ENCODE measurements around the gene PPP2R3B. TPM values are rescaled to one million over a fixed set of nuclear protein-coding genes. Genes with fewer than 3 reads are reported as not detected.
A peak's percentile ranks its signal among the peaks of the same experiment; 100 is the strongest.

Gene PPP2R3B
- total RNA-seq, 1 experiment from 2014 or later: 130 TPM

DNA sequence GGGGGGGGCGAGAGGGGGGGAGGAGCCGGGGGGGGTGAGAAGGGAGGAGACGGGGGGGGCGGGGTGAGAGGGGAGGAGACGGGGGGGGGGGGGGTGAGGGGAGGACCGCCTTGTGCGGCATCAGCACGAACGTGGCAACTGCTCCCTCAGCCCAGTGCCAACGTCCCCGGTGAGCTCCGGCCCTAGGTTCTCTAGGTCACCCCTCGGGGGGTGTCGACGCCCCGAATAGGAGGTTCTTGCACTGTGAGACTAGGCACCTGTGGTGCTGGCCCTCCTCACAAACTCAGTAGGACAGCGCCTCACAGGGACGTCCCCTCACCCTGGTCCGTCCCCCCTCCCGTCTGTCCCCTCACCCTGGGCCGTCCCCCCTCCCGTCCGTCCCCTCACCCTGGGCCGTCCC is 46.6 kb downstream of the PPP2R3B start (continued):
- no peak for TF ChIP-seq PREB (CRISPR knock-in tag; IDR thresholded peaks at IDR 0.05; ENCODE audit: borderline replicate concordance)
- no peak for TF ChIP-seq NFE2L1 (CRISPR knock-in tag; IDR thresholded peaks at IDR 0.05)
- no peak for TF ChIP-seq SOX15 (CRISPR knock-in tag; IDR thresholded peaks at IDR 0.05)
- no peak for TF ChIP-seq FOXJ3 (CRISPR knock-in tag; IDR thresholded peaks at IDR 0.05; ENCODE audit: borderline replicate concordance)
- TF ChIP-seq ZBTB43 (CRISPR knock-in tag; IDR thresholded peaks at IDR 0.05): no peak
- TF ChIP-seq, protein P1, sequence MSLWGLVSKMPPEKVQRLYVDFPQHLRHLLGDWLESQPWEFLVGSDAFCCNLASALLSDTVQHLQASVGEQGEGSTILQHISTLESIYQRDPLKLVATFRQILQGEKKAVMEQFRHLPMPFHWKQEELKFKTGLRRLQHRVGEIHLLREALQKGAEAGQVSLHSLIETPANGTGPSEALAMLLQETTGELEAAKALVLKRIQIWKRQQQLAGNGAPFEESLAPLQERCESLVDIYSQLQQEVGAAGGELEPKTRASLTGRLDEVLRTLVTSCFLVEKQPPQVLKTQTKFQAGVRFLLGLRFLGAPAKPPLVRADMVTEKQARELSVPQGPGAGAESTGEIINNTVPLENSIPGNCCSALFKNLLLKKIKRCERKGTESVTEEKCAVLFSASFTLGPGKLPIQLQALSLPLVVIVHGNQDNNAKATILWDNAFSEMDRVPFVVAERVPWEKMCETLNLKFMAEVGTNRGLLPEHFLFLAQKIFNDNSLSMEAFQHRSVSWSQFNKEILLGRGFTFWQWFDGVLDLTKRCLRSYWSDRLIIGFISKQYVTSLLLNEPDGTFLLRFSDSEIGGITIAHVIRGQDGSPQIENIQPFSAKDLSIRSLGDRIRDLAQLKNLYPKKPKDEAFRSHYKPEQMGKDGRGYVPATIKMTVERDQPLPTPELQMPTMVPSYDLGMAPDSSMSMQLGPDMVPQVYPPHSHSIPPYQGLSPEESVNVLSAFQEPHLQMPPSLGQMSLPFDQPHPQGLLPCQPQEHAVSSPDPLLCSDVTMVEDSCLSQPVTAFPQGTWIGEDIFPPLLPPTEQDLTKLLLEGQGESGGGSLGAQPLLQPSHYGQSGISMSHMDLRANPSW (CRISPR knock-in tag; conservative IDR thresholded peaks at IDR 0.05; ENCODE audit: low read depth): no peak
- TF ChIP-seq GABPB1 (CRISPR knock-in tag; IDR thresholded peaks at IDR 0.05): no peak
- no peak for TF ChIP-seq USF1 (CRISPR knock-in tag; IDR thresholded peaks at IDR 0.05)
- no peak for TF ChIP-seq JUN (CRISPR knock-in tag; IDR thresholded peaks at IDR 0.05)

DNA sequence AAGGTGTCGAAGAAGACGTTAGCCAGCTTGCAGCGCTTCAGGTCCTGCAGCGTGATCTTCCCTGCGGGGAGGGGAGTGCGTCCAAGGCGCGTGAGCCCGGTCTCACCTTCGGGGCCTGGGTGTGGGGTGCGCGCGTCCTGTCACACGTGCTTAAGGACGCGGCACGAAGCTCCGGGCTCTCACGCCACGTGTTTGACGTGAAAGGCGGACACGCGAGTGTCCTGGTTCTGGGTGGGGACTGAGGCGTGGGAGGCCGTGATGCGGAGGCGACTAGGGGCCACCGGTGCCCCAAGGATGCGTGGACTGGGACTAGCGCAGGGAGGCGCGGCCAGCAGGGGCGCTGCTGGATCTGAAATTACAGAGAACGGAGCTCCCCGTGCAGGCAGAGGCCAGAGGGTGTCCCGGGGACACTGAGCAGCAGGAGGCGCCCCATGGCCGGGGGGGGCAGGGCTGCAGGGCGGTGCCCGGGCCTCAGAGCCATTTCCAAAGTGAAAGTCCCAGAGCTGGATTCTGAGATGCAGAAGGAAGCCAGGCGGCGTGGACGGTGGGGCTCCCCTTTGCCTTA is 47.8 kb downstream of the PPP2R3B start:
- H3K9me3 Mint-ChIP-seq: no peaks in the 10 kb centered on the region
- no peaks in the 10 kb centered on the region for H3K27me3 Mint-ChIP-seq (ENCODE audit: low read depth)
- ChIA-PET POLR2A (no interaction called here), CTCF (no interaction called here)
- H3K4me3 Mint-ChIP-seq: no peak overlapping the region
- no peak for TF ChIP-seq TEAD4 (CRISPR knock-in tag; IDR thresholded peaks at IDR 0.05)
- TF ChIP-seq MXD4 (CRISPR knock-in tag; IDR thresholded peaks at IDR 0.05; ENCODE audit: borderline replicate concordance): no peak
- no peak for TF ChIP-seq CBFB (CRISPR knock-in tag; IDR thresholded peaks at IDR 0.05; ENCODE audit: low read depth)
- TF ChIP-seq ZNF425 (CRISPR knock-in tag; conservative IDR thresholded peaks at IDR 0.05): no peak
- TF ChIP-seq, protein P1 (CRISPR knock-in tag; conservative IDR thresholded peaks at IDR 0.05; ENCODE audit: low read depth): no peak
- H3K27ac Mint-ChIP-seq: no peak overlapping the region
- peaks cover 38% of the 10 kb centered on the region for H3K36me3 Mint-ChIP-seq
- H3K4me1 Mint-ChIP-seq: peaks cover 2% of the 10 kb centered on the region; the same call in 1 of the 2 replicates
- DNase-seq (ENCODE audit: low spot score) (no peak), ATAC-seq (peak; percentile 34; the same call in 1 of the 2 replicates)
